ENCODE measurements around the gene TBC1D2.
"Not testable (repeated sequence)": the region's sequence is repeated elsewhere in the genome, so short reads cannot be mapped to it uniquely, and the experiment has no call there.

TBC1D2 gene

DNA sequence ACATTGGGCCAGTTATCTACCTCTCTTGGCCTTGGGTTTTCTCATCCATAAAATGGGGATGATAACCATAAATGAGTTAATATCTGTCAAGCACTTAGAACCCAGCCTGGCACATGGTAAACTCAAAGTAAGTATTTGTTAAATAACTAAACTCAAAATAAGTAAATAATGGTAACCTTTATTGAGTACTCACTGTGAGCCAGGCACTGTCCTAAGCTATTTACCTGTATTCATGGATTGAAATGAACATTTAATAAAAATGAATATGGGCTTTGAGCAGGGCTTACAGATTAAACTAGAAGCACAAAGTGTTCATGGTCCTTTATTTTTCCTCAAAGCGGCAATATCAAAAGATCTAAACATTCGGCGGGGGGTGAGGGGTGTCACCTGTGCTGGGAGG is 79.7 kb downstream of the TBC1D2 start:
- no peak overlapping the region for H3K4me3 ChIP-seq (replicated peaks; ENCODE audit: low read depth, low read length)
- no peak for DNase-seq (ENCODE audit: extremely low read depth, low read depth)
- TF ChIP-seq, protein P1, sequence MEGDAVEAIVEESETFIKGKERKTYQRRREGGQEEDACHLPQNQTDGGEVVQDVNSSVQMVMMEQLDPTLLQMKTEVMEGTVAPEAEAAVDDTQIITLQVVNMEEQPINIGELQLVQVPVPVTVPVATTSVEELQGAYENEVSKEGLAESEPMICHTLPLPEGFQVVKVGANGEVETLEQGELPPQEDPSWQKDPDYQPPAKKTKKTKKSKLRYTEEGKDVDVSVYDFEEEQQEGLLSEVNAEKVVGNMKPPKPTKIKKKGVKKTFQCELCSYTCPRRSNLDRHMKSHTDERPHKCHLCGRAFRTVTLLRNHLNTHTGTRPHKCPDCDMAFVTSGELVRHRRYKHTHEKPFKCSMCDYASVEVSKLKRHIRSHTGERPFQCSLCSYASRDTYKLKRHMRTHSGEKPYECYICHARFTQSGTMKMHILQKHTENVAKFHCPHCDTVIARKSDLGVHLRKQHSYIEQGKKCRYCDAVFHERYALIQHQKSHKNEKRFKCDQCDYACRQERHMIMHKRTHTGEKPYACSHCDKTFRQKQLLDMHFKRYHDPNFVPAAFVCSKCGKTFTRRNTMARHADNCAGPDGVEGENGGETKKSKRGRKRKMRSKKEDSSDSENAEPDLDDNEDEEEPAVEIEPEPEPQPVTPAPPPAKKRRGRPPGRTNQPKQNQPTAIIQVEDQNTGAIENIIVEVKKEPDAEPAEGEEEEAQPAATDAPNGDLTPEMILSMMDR (IDR thresholded peaks at IDR 0.05; ENCODE audit: low read depth, low read length, missing control alignments) = no peak

GRCh38 chr9:98175028-98175569 is 80.3 kb downstream of the TBC1D2 start:
- H3K4me3 ChIP-seq (replicated peaks; ENCODE audit: low read depth, low read length) = no peak overlapping the region
- TF ChIP-seq, protein P1 (IDR thresholded peaks at IDR 0.05; ENCODE audit: low read depth, low read length, missing control alignments) = no peak
- no peak for DNase-seq (ENCODE audit: extremely low read depth, low read depth)

DNA sequence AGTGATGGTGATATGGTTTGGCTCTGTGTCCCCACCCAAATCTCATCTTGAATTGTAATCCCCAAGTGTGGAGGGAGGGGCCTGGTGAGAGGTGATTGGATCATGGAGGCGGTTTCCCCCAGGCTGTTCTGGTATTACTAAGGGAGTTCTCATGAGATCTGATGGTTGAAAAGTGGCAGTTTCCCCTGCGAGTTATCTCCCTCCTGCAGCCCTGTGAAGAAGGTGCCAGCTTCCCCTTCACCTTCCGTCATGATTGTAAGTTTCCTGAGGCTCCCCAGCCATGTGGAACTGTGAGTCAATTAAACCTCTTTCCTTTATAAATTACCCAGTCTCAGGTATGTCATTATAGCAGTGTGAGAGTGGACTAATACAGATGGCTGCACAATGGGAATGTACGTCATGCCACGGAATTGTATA is 80.9 kb downstream of the TBC1D2 start:
- not testable (repeated sequence) for H3K4me3 ChIP-seq (replicated peaks; ENCODE audit: low read depth, low read length); DNase-seq (ENCODE audit: extremely low read depth, low read depth)

DNA sequence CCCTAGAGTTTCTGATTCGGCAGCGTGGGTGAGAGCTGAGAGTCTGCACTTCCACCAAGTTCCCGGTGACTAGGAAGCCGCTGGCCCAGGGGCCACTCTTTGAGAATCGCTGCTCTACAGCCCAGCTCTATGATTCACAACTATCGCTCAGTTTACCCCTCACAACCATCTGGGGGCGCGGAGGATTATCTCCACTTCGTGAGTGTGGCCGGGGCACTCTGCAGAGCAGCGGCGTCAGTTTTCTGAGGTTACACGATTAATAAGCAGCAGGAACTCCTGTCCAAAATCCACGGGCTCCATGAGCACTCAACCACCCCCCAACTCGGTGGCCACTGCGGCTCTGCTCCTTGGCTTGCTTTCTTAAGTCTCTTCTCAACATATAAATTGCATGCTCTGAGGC is 82.3 kb downstream of the TBC1D2 start:
- no peak for DNase-seq (ENCODE audit: extremely low read depth, low read depth)
- H3K4me3 ChIP-seq (replicated peaks; ENCODE audit: low read depth, low read length) = no peak overlapping the region
- TF ChIP-seq, protein P1 (IDR thresholded peaks at IDR 0.05; ENCODE audit: low read depth, low read length, missing control alignments) = no peak

- TF ChIP-seq, protein P1 (IDR thresholded peaks at IDR 0.05; ENCODE audit: low read depth, low read length, missing control alignments) = no peak
- no peak for DNase-seq (ENCODE audit: extremely low read depth, low read depth)
- no peak overlapping the region for H3K4me3 ChIP-seq (replicated peaks; ENCODE audit: low read depth, low read length)
Observed at GRCh38 chr9:98172604-98173003, 82.8 kb downstream of the TBC1D2 start.

DNA sequence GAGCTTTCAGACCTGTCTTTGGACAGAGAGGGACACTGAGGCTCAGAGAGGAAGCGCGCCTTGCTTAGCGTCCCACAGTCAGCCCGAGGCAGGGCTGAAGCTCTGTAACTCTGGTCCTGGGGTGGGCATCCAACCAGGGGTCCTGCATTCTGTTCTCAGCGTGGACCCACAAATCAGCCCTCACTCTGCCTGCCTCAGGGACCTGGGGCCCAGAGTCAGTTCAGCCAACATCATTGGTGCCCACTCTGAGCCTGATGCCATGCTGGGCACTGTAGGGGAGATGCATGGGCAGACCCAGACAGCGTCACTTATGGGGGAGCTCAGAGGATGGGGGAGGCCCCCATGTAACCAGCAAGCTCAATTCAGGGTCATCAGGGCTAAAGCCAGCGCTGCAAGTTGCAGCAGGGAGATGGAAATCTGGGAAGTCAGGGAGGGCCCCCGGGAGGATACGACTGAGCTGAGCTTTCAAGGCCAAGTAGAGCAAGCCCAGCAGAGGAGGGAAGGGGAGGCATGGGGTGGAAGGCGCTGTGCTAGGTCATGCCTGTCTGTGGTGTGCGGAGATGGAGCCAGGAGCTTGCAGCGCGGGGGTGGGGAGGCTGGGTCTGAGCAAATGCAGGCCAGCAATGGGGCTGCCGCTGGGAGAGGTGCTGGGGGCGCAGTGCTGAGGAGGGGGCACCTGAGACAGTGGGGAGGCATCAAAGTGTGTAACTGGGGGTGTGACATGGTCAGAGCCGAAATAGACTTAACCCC is 84.1 kb downstream of the TBC1D2 start:
- no peak for DNase-seq (ENCODE audit: extremely low read depth, low read depth)
- TF ChIP-seq, protein P1 (IDR thresholded peaks at IDR 0.05; ENCODE audit: low read depth, low read length, missing control alignments) = no peak
- H3K4me3 ChIP-seq (replicated peaks; ENCODE audit: low read depth, low read length) = no peak overlapping the region

DNA sequence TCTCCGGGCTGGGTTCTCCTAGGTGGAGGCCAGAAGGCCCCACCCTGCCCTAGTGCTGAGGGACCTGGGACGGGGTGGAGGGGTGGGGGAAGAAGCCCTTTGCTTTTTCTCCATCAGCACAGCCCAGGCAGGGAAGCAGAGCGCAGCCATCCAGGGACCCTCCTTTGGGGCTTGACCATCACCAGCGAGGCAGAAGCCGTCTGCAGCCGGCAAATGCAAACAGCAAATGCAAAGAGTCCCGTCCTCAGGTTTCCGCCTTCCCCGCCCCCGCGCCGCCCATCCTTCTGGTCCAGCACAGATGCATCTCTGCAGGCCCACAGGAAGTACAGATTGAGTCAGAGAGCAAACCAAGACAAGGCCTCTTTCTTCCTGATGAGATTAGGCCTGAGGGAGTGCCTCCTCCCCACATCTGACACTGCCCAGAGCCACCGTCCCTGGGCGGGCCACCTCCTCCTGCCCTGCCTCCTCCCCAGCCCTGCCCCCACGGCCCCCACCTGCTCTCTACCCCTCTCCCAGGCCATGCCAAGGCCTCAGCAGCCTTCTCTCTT is 86.4 kb downstream of the TBC1D2 start:
- TF ChIP-seq, protein P1 (IDR thresholded peaks at IDR 0.05; ENCODE audit: low read depth, low read length, missing control alignments) = no peak
- DNase-seq (ENCODE audit: extremely low read depth, low read depth) = peak; percentile 15
- no peak overlapping the region for H3K4me3 ChIP-seq (replicated peaks; ENCODE audit: low read depth, low read length)

Measured in HFF-Myc (cell line).